HG03378 (cell line): ENCODE results near the gene NCOA7.

ENCODE experiments used
- ATAC-seq: cut with Tn5 transposase; IDR thresholded peaks from one replicate; pipeline ENCODE4 v1.9.1; 2021; ENCODE audit warnings: mild to moderate bottlenecking, moderate library complexity; ENCODE audit not compliant: unreplicated experiment

Gene NCOA7

GRCh38 chr6:125810445-125810844, 19.7 kb downstream of the NCOA7 start:
- no peak for ATAC-seq

- ATAC-seq: no peak
Observed at GRCh38 chr6:125811259-125811658, 20.5 kb downstream of the NCOA7 start.

- no peak for ATAC-seq
Observed at GRCh38 chr6:125812394-125813292, 21.9 kb downstream of the NCOA7 start.

GRCh38 chr6:125814481-125814880, 23.7 kb downstream of the NCOA7 start:
- ATAC-seq: peak; percentile 33

GRCh38 chr6:125815080-125815910, 24.5 kb downstream of the NCOA7 start:
- ATAC-seq: no peak

GRCh38 chr6:125816828-125817280, 26.1 kb downstream of the NCOA7 start:
- ATAC-seq: no peak

- ATAC-seq: no peak
Observed at GRCh38 chr6:125818225-125818657, 27.5 kb downstream of the NCOA7 start.

- ATAC-seq: no peak
Observed at GRCh38 chr6:125818772-125819260, 28.1 kb downstream of the NCOA7 start.

- no peak for ATAC-seq
Observed at GRCh38 chr6:125819535-125820326, 29.0 kb downstream of the NCOA7 start.

- ATAC-seq: no peak
Observed at GRCh38 chr6:125821825-125822281, 31.1 kb downstream of the NCOA7 start.

GRCh38 chr6:125823180-125823579, 32.4 kb downstream of the NCOA7 start:
- no peak for ATAC-seq

- ATAC-seq: no peak
Observed at GRCh38 chr6:125824946-125825771, 34.4 kb downstream of the NCOA7 start.

GRCh38 chr6:125826695-125827463, 36.1 kb downstream of the NCOA7 start:
- ATAC-seq: no peak

GRCh38 chr6:125827788-125828320, 37.1 kb downstream of the NCOA7 start:
- ATAC-seq: no peak

GRCh38 chr6:125828476-125829039, 37.8 kb downstream of the NCOA7 start:
- no peak for ATAC-seq

GRCh38 chr6:125829433-125829832, 38.7 kb downstream of the NCOA7 start:
- ATAC-seq: no peak

- ATAC-seq: no peak
Observed at GRCh38 chr6:125831659-125832058, 40.9 kb downstream of the NCOA7 start.

- no peak for ATAC-seq
Observed at GRCh38 chr6:125832391-125833117, 41.8 kb downstream of the NCOA7 start.
